GM23338 (cell line): ENCODE data around the gene CSPG5. TPM values are rescaled to one million over a fixed set of nuclear protein-coding genes. Genes with fewer than 3 reads are reported as not detected.

Source experiments
- ATAC-seq: fragments of 200-7000 bp; cut with Tn5 transposase; 3 replicates; pipeline ENCODE4 v1.9.1; 2020
- DNase-seq: peaks from one replicate; pipeline ENCODE4 v3.0.0-alpha.2; 2015; ENCODE audit warnings: low spot score
- H2AFZ ChIP-seq: fragments of 200-600 bp; sonication (generic); 2 replicates; pipeline ENCODE4 v1.8.0; 2016; ENCODE audit warnings: antibody characterized with exemption, mild to moderate bottlenecking, moderate library complexity
- H3F3A ChIP-seq: fragments of 200-600 bp; sonication (generic); replicated peaks from 2 replicates; pipeline ENCODE4 v1.8.0; 2017; ENCODE audit warnings: antibody characterized with exemption, mixed run types, low read depth
- H3K27ac ChIP-seq: fragments of 200-600 bp; sonication (generic); 2 replicates; pipeline ENCODE4 v1.6.1; 2016; ENCODE audit warnings: low read depth
- H3K27me3 ChIP-seq: fragments of 200-600 bp; sonication (generic); 2 replicates; pipeline ENCODE4 v1.8.0; 2016; ENCODE audit warnings: mild to moderate bottlenecking, mixed run types, moderate library complexity; ENCODE audit not compliant: insufficient read depth
- H3K36me3 ChIP-seq: fragments of 200-600 bp; sonication (generic); 2 replicates; pipeline ENCODE4 v1.8.0; 2016; ENCODE audit warnings: mild to moderate bottlenecking; ENCODE audit not compliant: insufficient read depth
- H3K4me1 ChIP-seq: fragments of 200-600 bp; sonication (generic); 2 replicates; pipeline ENCODE4 v1.8.0; 2016; ENCODE audit warnings: mild to moderate bottlenecking, moderate library complexity; ENCODE audit not compliant: insufficient read depth
- H3K4me2 ChIP-seq: fragments of 200-600 bp; sonication (generic); 2 replicates; pipeline ENCODE4 v1.7.1; 2017; ENCODE audit warnings: mixed run types
- H3K4me3 ChIP-seq: fragments of 200-600 bp; sonication (generic); 2 replicates; pipeline ENCODE4 v1.6.1; 2016; ENCODE audit warnings: mixed run types
- H3K79me2 ChIP-seq: fragments of 200-600 bp; sonication (generic); replicated peaks from 2 replicates; pipeline ENCODE4 v1.8.0; 2017; ENCODE audit warnings: mild to moderate bottlenecking; ENCODE audit not compliant: insufficient read depth
- H3K9me2 ChIP-seq: fragments of 200-600 bp; sonication (generic); 2 replicates; pipeline ENCODE4 v1.8.0; 2017; ENCODE audit not compliant: insufficient read depth
- H4K20me1 ChIP-seq: fragments of 200-600 bp; sonication (generic); replicated peaks from 2 replicates; pipeline ENCODE4 v1.8.0; 2017; ENCODE audit warnings: mild to moderate bottlenecking; ENCODE audit not compliant: insufficient read depth
- H3K27ac Mint-ChIP-seq: 2 replicates; pipeline ENCODE4 v1.8.0; 2020; ENCODE audit warnings: inconsistent platforms, mild to moderate bottlenecking, moderate library complexity, mixed read lengths
- H3K27me3 Mint-ChIP-seq: 3 replicates; pipeline ENCODE4 v1.8.0; 2022; ENCODE audit warnings: low read depth, mild to moderate bottlenecking, moderate library complexity, mixed read lengths, inconsistent platforms; ENCODE audit not compliant: insufficient read depth, poor library complexity
- H3K36me3 Mint-ChIP-seq: 3 replicates; pipeline ENCODE4 v1.8.0; 2021; ENCODE audit warnings: low read depth, mild to moderate bottlenecking, inconsistent platforms, moderate library complexity, mixed read lengths
- H3K4me1 Mint-ChIP-seq: 3 replicates; pipeline ENCODE4 v1.8.0; 2020; ENCODE audit warnings: mild to moderate bottlenecking, inconsistent platforms, mixed read lengths
- H3K4me3 Mint-ChIP-seq: 3 replicates; pipeline ENCODE4 v1.8.0; 2021; ENCODE audit warnings: moderate library complexity, mild to moderate bottlenecking, inconsistent platforms, mixed read lengths
- H3K9me3 Mint-ChIP-seq: 3 replicates; pipeline ENCODE4 v1.8.0; 2020; ENCODE audit warnings: moderate library complexity, mild to moderate bottlenecking, inconsistent platforms, mixed read lengths
- ETS1 ChIP-seq: IDR thresholded peaks from 2 replicates; pipeline ENCODE4 v1.6.1; 2016; ENCODE audit warnings: antibody characterized with exemption
- EZH2 ChIP-seq: fragments of 200-600 bp; sonication (generic); IDR thresholded peaks from one replicate; pipeline ENCODE4 v1.8.0; 2017; ENCODE audit warnings: antibody characterized with exemption, mild to moderate bottlenecking, low read depth; ENCODE audit not compliant: unreplicated experiment
- REST ChIP-seq: IDR thresholded peaks from one replicate; pipeline ENCODE4 v1.6.1; 2018; ENCODE audit warnings: antibody characterized with exemption; ENCODE audit not compliant: unreplicated experiment
- STAT1 ChIP-seq: IDR thresholded peaks from one replicate; pipeline ENCODE4 v1.6.1; 2016; ENCODE audit warnings: antibody characterized with exemption; ENCODE audit not compliant: unreplicated experiment
- ZNF114 ChIP-seq: fragments of 250-450 bp; sonication (Bioruptor Pico); IDR thresholded peaks from 2 replicates; pipeline ENCODE4 v1.5.0; 2020; ENCODE audit warnings: mild to moderate bottlenecking, moderate library complexity
- ZNF331 ChIP-seq: fragments of 250-450 bp; sonication (Bioruptor Pico); IDR thresholded peaks from 2 replicates; pipeline ENCODE4 v1.5.0; 2020; ENCODE audit warnings: low read depth, mild to moderate bottlenecking, moderate library complexity
- polyA plus RNA-seq: library from polyadenylated mRNA; unstranded; fragments of >200 nt; fragmentation: Nextera tagmentation; extraction: Ambion mirVana; gene quantifications from 2 replicates; pipeline ENCODE4 v1.2.1, GENCODE V29; 2016
- total RNA-seq: library from RNA; depleted of rRNA; stranded (reverse); fragments of >200 nt; shearing (Covaris generic); gene quantifications from 2 replicates; pipeline ENCODE4 v1.2.3, GENCODE V29; 2014
- TF ChIP-seq, protein P1 (sequence below), 2 experiments: fragments of 200-600 bp in 1 of 2; sonication (generic) in 1 of 2; conservative IDR thresholded peaks; 2 replicates each; pipeline versions ENCODE4 v1.5.1 to v1.6.1; 2016 to 2017; ENCODE audit warnings: antibody characterized with exemption in 2 of 2, low read depth in 2 of 2, mild to moderate bottlenecking in 2 of 2, moderate library complexity in 1 of 2

CSPG5 gene
- total and polyA plus RNA-seq, 2 experiments from 2014 or later: 0.86 to 4.3 TPM

DNA sequence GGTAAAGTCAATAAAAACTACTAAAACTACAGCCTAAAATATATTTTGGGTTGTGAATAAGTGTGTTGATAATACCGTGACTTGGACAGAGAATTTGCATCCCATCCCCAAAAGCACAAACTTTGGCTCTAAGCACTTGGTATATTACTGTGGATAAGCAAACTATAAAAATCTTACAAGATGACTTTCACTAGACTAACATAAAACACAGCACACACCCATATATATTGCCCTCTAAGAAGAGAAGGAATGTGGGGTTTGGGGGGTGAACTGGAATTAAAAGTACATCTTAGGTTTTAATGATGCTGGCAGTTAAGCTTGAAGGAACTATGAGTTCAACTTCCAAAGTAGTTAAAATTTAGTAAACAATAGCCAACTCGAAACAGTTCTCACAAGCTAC, 28.7 kb upstream of the CSPG5 start (continued):
- TF ChIP-seq REST (no peak), ZNF331 (CRISPR knock-in tag) (no peak), ZNF114 (CRISPR knock-in tag) (no peak)
- TF ChIP-seq, protein P1, sequence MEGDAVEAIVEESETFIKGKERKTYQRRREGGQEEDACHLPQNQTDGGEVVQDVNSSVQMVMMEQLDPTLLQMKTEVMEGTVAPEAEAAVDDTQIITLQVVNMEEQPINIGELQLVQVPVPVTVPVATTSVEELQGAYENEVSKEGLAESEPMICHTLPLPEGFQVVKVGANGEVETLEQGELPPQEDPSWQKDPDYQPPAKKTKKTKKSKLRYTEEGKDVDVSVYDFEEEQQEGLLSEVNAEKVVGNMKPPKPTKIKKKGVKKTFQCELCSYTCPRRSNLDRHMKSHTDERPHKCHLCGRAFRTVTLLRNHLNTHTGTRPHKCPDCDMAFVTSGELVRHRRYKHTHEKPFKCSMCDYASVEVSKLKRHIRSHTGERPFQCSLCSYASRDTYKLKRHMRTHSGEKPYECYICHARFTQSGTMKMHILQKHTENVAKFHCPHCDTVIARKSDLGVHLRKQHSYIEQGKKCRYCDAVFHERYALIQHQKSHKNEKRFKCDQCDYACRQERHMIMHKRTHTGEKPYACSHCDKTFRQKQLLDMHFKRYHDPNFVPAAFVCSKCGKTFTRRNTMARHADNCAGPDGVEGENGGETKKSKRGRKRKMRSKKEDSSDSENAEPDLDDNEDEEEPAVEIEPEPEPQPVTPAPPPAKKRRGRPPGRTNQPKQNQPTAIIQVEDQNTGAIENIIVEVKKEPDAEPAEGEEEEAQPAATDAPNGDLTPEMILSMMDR (conservative IDR thresholded peaks at IDR 0.05; ENCODE audit: low read depth in 2 of 2): no peak

DNA sequence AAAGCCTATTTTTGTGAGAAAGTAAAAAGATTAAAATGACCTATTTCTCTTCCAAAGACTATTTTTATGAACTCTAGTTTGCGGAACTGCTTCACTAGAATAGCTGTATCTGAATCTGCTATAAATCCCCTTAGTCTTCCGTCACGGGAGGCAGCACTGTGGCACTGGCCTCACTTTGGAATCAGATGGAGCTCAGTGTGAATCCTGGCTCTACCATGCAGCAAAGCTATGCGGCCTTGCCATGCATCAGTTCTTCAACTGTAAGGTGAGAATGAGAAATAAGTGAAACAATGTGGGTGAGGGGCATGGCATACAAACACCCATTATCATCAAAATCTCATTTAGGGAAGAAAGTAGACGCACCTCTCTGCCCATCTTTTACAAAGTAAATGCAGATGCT, 27.5 kb upstream of the CSPG5 start:
- H3K9me2 ChIP-seq: no peaks in the 10 kb centered on the region
- no peak overlapping the region for H3K4me2 ChIP-seq
- H4K20me1 ChIP-seq: peaks cover 15% of the 10 kb centered on the region; the same call in 1 of the 2 replicates
- no peaks in the 10 kb centered on the region for H3K4me1 ChIP-seq
- TF ChIP-seq, protein P1 (conservative IDR thresholded peaks at IDR 0.05; ENCODE audit: low read depth in 2 of 2): no peak
- TF ChIP-seq STAT1: no peak
- no peak for TF ChIP-seq EZH2
- no peak for TF ChIP-seq ZNF331 (CRISPR knock-in tag)
- TF ChIP-seq ETS1: no peak
- no peak for TF ChIP-seq REST
- no peak overlapping the region for H2AFZ ChIP-seq
- peaks cover 47% of the 10 kb centered on the region for H3K36me3 ChIP-seq
- no peak for ATAC-seq
- H3K27me3 Mint-ChIP-seq: peaks cover 6% of the 10 kb centered on the region
- H3K36me3 Mint-ChIP-seq: peaks cover 78% of the 10 kb centered on the region
- H3K79me2 ChIP-seq: peaks cover 24% of the 10 kb centered on the region
- H3K4me1 Mint-ChIP-seq: no peaks in the 10 kb centered on the region
- H3K27ac Mint-ChIP-seq: no peak overlapping the region
- H3K4me3 Mint-ChIP-seq: no peak overlapping the region
- H3K9me3 Mint-ChIP-seq: no peaks in the 10 kb centered on the region
- peaks cover 7% of the 10 kb centered on the region; the same call in 1 of the 2 replicates for H3F3A ChIP-seq
- H3K27ac ChIP-seq: no peak overlapping the region
- DNase-seq: no peak
- no peaks in the 10 kb centered on the region for H3K27me3 ChIP-seq
- H3K4me3 ChIP-seq: no peak overlapping the region
